Body of pancreas (tissue), 4 donors: ENCODE results near the gene ITGA2.

Experiments used
- CTCF ChIP-seq, 7 experiments: fragments of 450-650 bp in 4 of 7; fragments of 200-600 bp in 3 of 7; sonication (generic) in 3 of 7; IDR thresholded peaks; one replicate each; pipeline ENCODE4 v1.5.1; 2016 to 2019; ENCODE audit warnings: antibody characterized with exemption in 7 of 7
- POLR2A ChIP-seq, 3 donors: fragments of 450-650 bp; IDR thresholded peaks; one replicate each; pipeline ENCODE4 v1.6.1; 2016; ENCODE audit warnings: antibody characterized with exemption in 3 of 3, mild to moderate bottlenecking in 2 of 3

DNA sequence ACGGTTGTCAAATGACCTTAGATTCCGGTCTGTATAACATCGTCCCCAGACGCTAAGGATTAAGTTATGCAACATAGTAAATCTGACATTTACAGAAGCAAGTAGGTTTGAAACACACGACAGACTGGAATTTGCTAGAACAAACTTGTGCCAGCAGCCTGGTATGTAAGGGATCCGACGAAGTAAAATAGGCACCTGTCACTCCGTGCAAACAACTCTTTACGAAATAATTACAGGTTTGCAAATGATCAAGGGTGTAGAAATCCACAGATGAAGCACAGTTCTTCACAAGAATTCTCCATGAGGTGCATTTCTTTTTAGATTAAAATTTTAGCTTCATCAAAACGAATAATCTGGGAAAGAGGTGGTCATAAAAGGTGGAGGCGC, 119.9 kb downstream of the ITGA2 start:
- TF ChIP-seq POLR2A (IDR thresholded peaks at IDR 0.05), result no peak
- TF ChIP-seq CTCF (IDR thresholded peaks at IDR 0.05), result no peak
